ENCODE measurements around the gene GAREM1. TPM values are rescaled to one million over a fixed set of nuclear protein-coding genes. Genes with fewer than 3 reads are reported as not detected.

Gene GAREM1
- total and polyA plus RNA-seq, 2 of the 8 experiments (the other 6 are each of a cell fraction or from before 2014, with no cell fraction given) = 3.6 to 9.2 TPM

DNA sequence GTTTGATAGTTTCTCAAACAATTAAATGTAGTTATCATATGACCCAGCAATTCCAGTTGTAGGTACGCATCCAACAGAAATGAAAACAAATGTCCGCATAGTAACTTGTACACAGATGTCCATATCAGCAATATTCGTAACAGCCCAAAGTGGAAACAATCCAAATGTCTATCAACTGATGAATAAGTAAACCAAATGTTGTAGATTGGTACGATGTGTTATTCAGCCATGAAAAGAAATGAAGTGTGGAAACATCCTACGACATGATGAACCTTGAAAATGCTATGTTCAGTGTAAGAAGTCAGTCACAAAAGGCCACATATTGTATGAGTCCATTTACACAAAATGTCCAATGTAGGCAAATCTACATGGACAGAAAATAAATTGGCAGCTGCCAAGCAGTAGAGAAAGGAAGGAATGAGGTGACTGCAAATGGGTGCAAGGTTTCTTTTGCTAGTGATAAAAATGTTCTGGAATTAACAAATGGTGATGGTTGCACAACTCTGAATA, 26.9 kb downstream of the GAREM1 start:
- Histone ChIP-seq H4K5ac (ENCODE audit: insufficient read length, low read depth, low read length) (no peak overlapping the region), H3K27me3 (replicated peaks in 1 of 4; ENCODE audit: control insufficient read depth in 3 of 4, extremely low read depth in 1 of 4, insufficient read depth in 3 of 4, low read length in 3 of 4) (no peaks in the 10 kb centered on the region), H3K27ac (ENCODE audit: low read depth, low read length) (no peak overlapping the region), H3K9me3 (ENCODE audit: insufficient read depth in 2 of 2, low read depth in 1 of 2, low read length in 1 of 2) (no peaks in the 10 kb centered on the region), H3K4ac (replicated peaks; ENCODE audit: insufficient read length, low read depth, low read length) (no peak overlapping the region), H2BK20ac (ENCODE audit: low read length) (no peak overlapping the region), H4K8ac (ENCODE audit: extremely low read depth, insufficient read depth, low read length) (no peak overlapping the region), H3K79me2 (ENCODE audit: control insufficient read depth in 1 of 2, insufficient read depth in 2 of 2, low read length in 2 of 2) (peaks cover 0 to 27% of the 10 kb centered on the region in 2 experiments; a peak in 2 of 4 replicates), H3K79me1 (ENCODE audit: low read depth, low read length) (no peaks in the 10 kb centered on the region; the same call in 1 of the 2 replicates), H3K23ac (ENCODE audit: insufficient read length) (no peak overlapping the region), H3K14ac (ENCODE audit: insufficient read length) (no peak overlapping the region), H3K18ac (ENCODE audit: extremely low read depth, low read length) (no peak overlapping the region), H2BK5ac (ENCODE audit: low read depth, low read length) (no peak overlapping the region), H3K4me3 (ENCODE audit: extremely low read depth in 1 of 4, insufficient read depth in 2 of 4, low read depth in 3 of 4, low read length in 4 of 4) (no peak overlapping the region), H3K36me3 (ENCODE audit: control insufficient read depth in 2 of 4, insufficient read depth in 4 of 4, low read length in 3 of 4) (no peaks in the 10 kb centered on the region), H2BK12ac (ENCODE audit: low read depth, low read length) (no peak overlapping the region), H2AFZ (ENCODE audit: low read length) (no peak overlapping the region), H2BK15ac (ENCODE audit: low read length) (no peak overlapping the region), H3K23me2 (ENCODE audit: low read depth, low read length) (no peaks in the 10 kb centered on the region), H2BK120ac (replicated peaks; ENCODE audit: low read depth, low read length) (no peak overlapping the region), H3K4me2 (ENCODE audit: insufficient read depth in 1 of 2, low read depth in 2 of 2, low read length in 2 of 2) (no peak overlapping the region), H4K91ac (replicated peaks; ENCODE audit: insufficient read length, low read length) (no peak overlapping the region), H3K56ac (replicated peaks; ENCODE audit: insufficient read length, low read depth, low read length) (no peak overlapping the region), H3K9ac (replicated peaks in 1 of 4; ENCODE audit: extremely low read depth in 1 of 4, low read depth in 3 of 4, low read length in 3 of 4) (no peak overlapping the region), H4K20me1 (replicated peaks in 1 of 2; ENCODE audit: control insufficient read depth in 1 of 2, insufficient read depth in 2 of 2, low read length in 2 of 2) (no peaks in the 10 kb centered on the region), H2AK5ac (ENCODE audit: low read depth, low read length) (no peak overlapping the region), H3K4me1 (replicated peaks in 1 of 4; ENCODE audit: control insufficient read depth in 3 of 4, insufficient read depth in 4 of 4, low read length in 3 of 4) (no peaks in the 10 kb centered on the region)
- no peak for TF ChIP-seq CHD1 (IDR thresholded peaks at IDR 0.05; ENCODE audit: low read depth, low read length)
- no peak for TF ChIP-seq MAFK (IDR thresholded peaks at IDR 0.05; ENCODE audit: low read depth, low read length)
- TF ChIP-seq KDM5A (IDR thresholded peaks at IDR 0.05; ENCODE audit: low read length) = no peak
- no peak for TF ChIP-seq CREB1 (IDR thresholded peaks at IDR 0.05)
- no peak for TF ChIP-seq CTBP2 (IDR thresholded peaks at IDR 0.05; ENCODE audit: borderline replicate concordance, insufficient read depth, insufficient read length, low read length)
- TF ChIP-seq, protein P1, sequence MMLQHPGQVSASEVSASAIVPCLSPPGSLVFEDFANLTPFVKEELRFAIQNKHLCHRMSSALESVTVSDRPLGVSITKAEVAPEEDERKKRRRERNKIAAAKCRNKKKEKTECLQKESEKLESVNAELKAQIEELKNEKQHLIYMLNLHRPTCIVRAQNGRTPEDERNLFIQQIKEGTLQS (IDR thresholded peaks at IDR 0.05; ENCODE audit: insufficient read depth, low read depth, low read length) = no peak
- TF ChIP-seq KDM1A (IDR thresholded peaks at IDR 0.05; ENCODE audit: borderline replicate concordance, low read length) = no peak
- TF ChIP-seq, protein P2, sequence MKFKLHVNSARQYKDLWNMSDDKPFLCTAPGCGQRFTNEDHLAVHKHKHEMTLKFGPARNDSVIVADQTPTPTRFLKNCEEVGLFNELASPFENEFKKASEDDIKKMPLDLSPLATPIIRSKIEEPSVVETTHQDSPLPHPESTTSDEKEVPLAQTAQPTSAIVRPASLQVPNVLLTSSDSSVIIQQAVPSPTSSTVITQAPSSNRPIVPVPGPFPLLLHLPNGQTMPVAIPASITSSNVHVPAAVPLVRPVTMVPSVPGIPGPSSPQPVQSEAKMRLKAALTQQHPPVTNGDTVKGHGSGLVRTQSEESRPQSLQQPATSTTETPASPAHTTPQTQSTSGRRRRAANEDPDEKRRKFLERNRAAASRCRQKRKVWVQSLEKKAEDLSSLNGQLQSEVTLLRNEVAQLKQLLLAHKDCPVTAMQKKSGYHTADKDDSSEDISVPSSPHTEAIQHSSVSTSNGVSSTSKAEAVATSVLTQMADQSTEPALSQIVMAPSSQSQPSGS (IDR thresholded peaks at IDR 0.05; ENCODE audit: low read length) = no peak
- no peak for TF ChIP-seq ZNF274 (IDR thresholded peaks at IDR 0.05; ENCODE audit: borderline replicate concordance, extremely low read depth, low read length)
- TF ChIP-seq TAF1 (IDR thresholded peaks at IDR 0.05; ENCODE audit: low read depth, low read length) = no peak
- DNase-seq (ENCODE audit: low read depth in 1 of 2, low spot score in 2 of 2) = no peak
- ChIA-PET CTCF (ENCODE audit: partially characterized antibody) (no interaction called here), POLR2A (ENCODE audit: partially characterized antibody) (no interaction called here)
- WGBS, 2 experiments (ENCODE audit: extremely low coverage in 1 of 2, insufficient coverage in 1 of 2, insufficient read length in 1 of 2, insufficient replicate concordance in 2 of 2, low coverage in 1 of 2, low lambda C conversion rate in 2 of 2, missing lambda C conversion rate in 1 of 2) = 93% methylated on average over 5 of the region's 5 CpGs; no CpG with 5 or more reads in 1 of the 2 experiments
- no peak for FAIRE-seq

All from H1 (cell line).